ENCODE measurements around the gene ZCCHC4.

- TF ChIP-seq CTCF (IDR thresholded peaks at IDR 0.05) (no peak), POLR2A (IDR thresholded peaks at IDR 0.05) (no peak)
Measured at GRCh38 chr4:25297528-25298242, 14.9 kb upstream of the ZCCHC4 start.
